ENCODE results near the gene NOL4L.
A peak's percentile ranks its signal among the peaks of the same experiment; 100 is the strongest.
"Not testable (repeated sequence)": the region's sequence is repeated elsewhere in the genome, so short reads cannot be mapped to it uniquely, and the experiment has no call there.

The NOL4L gene

GRCh38 chr20:32434434-32434833 lies 150.7 kb downstream of the NOL4L start:
- no peaks in the 10 kb centered on the region for H3K9me3 Mint-ChIP-seq
- no peak for ATAC-seq (ENCODE audit: low read depth)
- H3K27me3 Mint-ChIP-seq = no peaks in the 10 kb centered on the region
- H3K4me3 Mint-ChIP-seq = no peak overlapping the region
- peaks cover 21% of the 10 kb centered on the region for H3K36me3 Mint-ChIP-seq
- H3K27ac Mint-ChIP-seq = no peak overlapping the region
- no peaks in the 10 kb centered on the region for H3K4me1 Mint-ChIP-seq
- no peak for DNase-seq (ENCODE audit: low spot score in 2 of 2)

GRCh38 chr20:32433311-32434021 lies 151.7 kb downstream of the NOL4L start:
- no peaks in the 10 kb centered on the region for H3K27me3 Mint-ChIP-seq

GRCh38 chr20:32432277-32432676 lies 152.9 kb downstream of the NOL4L start:
- no peak overlapping the region for H3K27ac Mint-ChIP-seq
- H3K4me1 Mint-ChIP-seq = peaks cover 4% of the 10 kb centered on the region
- H3K4me3 Mint-ChIP-seq = no peak overlapping the region
- ATAC-seq (ENCODE audit: low read depth) (no peak), DNase-seq (ENCODE audit: low spot score in 2 of 2) (no peak)
- H3K36me3 Mint-ChIP-seq = peaks cover 28% of the 10 kb centered on the region
- no peaks in the 10 kb centered on the region for H3K27me3 Mint-ChIP-seq
- no peaks in the 10 kb centered on the region for H3K9me3 Mint-ChIP-seq

More at GRCh38 chr20:32433311-32434021, 151.7 kb downstream of the NOL4L start:
- Mint-ChIP-seq H3K4me3 (no peak overlapping the region), H3K27ac (no peak overlapping the region), H3K4me1 (no peaks in the 10 kb centered on the region), H3K36me3 (peaks cover 24% of the 10 kb centered on the region), H3K9me3 (no peaks in the 10 kb centered on the region)
- ATAC-seq (ENCODE audit: low read depth) (no peak), DNase-seq (ENCODE audit: low spot score in 2 of 2) (no peak)

GRCh38 chr20:32431457-32431856 lies 153.7 kb downstream of the NOL4L start:
- H3K36me3 Mint-ChIP-seq = peaks cover 30% of the 10 kb centered on the region
- no peaks in the 10 kb centered on the region for H3K27me3 Mint-ChIP-seq
- no peak overlapping the region for H3K4me3 Mint-ChIP-seq
- peaks cover 4% of the 10 kb centered on the region for H3K4me1 Mint-ChIP-seq
- ATAC-seq (ENCODE audit: low read depth) = no peak
- no peak overlapping the region for H3K27ac Mint-ChIP-seq
- no peaks in the 10 kb centered on the region for H3K9me3 Mint-ChIP-seq
- no peak for DNase-seq (ENCODE audit: low spot score in 2 of 2)

GRCh38 chr20:32429745-32430360 lies 155.3 kb downstream of the NOL4L start:
- Mint-ChIP-seq H3K9me3 (no peaks in the 10 kb centered on the region), H3K4me3 (no peak overlapping the region), H3K27ac (peak overlapping the region; percentile 58), H3K36me3 (peaks cover 35% of the 10 kb centered on the region), H3K4me1 (peaks cover 4% of the 10 kb centered on the region), H3K27me3 (no peaks in the 10 kb centered on the region)
- ATAC-seq (ENCODE audit: low read depth) (no peak), DNase-seq (ENCODE audit: low spot score in 2 of 2) (no peak)

- Mint-ChIP-seq H3K9me3 (no peaks in the 10 kb centered on the region), H3K27ac (peak overlapping the region; percentile 58), H3K36me3 (peaks cover 37% of the 10 kb centered on the region), H3K4me3 (no peak overlapping the region), H3K4me1 (peaks cover 4% of the 10 kb centered on the region), H3K27me3 (no peaks in the 10 kb centered on the region)
- ATAC-seq (ENCODE audit: low read depth) (no peak), DNase-seq (ENCODE audit: low spot score in 2 of 2) (no peak)
These were observed 155.8 kb downstream of the NOL4L start for GRCh38 chr20:32429343-32429742.

- Mint-ChIP-seq H3K4me1 (peaks cover 4% of the 10 kb centered on the region), H3K4me3 (no peak overlapping the region), H3K36me3 (peaks cover 34% of the 10 kb centered on the region), H3K27ac (peak overlapping the region; percentile 32), H3K9me3 (no peaks in the 10 kb centered on the region), H3K27me3 (no peaks in the 10 kb centered on the region)
- ATAC-seq (ENCODE audit: low read depth) (no peak), DNase-seq (ENCODE audit: low spot score in 2 of 2) (no peak)
These were observed 157.1 kb downstream of the NOL4L start for GRCh38 chr20:32427996-32428395.

- H3K27ac Mint-ChIP-seq = no peak overlapping the region
- no peaks in the 10 kb centered on the region for H3K27me3 Mint-ChIP-seq
- DNase-seq (ENCODE audit: low spot score in 2 of 2) = no peak
- ATAC-seq (ENCODE audit: low read depth) = no peak
- no peaks in the 10 kb centered on the region for H3K9me3 Mint-ChIP-seq
- peaks cover 12% of the 10 kb centered on the region for H3K36me3 Mint-ChIP-seq
- peaks cover 6% of the 10 kb centered on the region for H3K4me1 Mint-ChIP-seq
- no peak overlapping the region for H3K4me3 Mint-ChIP-seq
These were observed 163.8 kb downstream of the NOL4L start for GRCh38 chr20:32421290-32421689.

- no peak overlapping the region for H3K27ac Mint-ChIP-seq
- DNase-seq (ENCODE audit: low spot score in 2 of 2) (no peak), ATAC-seq (ENCODE audit: low read depth) (no peak)
- H3K4me3 Mint-ChIP-seq = no peak overlapping the region
- H3K4me1 Mint-ChIP-seq = peaks cover 22% of the 10 kb centered on the region
- H3K9me3 Mint-ChIP-seq = no peaks in the 10 kb centered on the region
- H3K36me3 Mint-ChIP-seq = peaks cover 15% of the 10 kb centered on the region
- H3K27me3 Mint-ChIP-seq = no peaks in the 10 kb centered on the region
These were observed 166.8 kb downstream of the NOL4L start for GRCh38 chr20:32418376-32418775.

- H3K4me3 Mint-ChIP-seq = no peak overlapping the region
- peak overlapping the region; percentile 61 for H3K27ac Mint-ChIP-seq
These were observed 168.9 kb downstream of the NOL4L start for GRCh38 chr20:32416206-32416605.

GRCh38 chr20:32415494-32415893 lies 169.6 kb downstream of the NOL4L start:
- Mint-ChIP-seq H3K9me3 (no peaks in the 10 kb centered on the region), H3K4me1 (peaks cover 33% of the 10 kb centered on the region), H3K4me3 (no peak overlapping the region), H3K36me3 (peaks cover 15% of the 10 kb centered on the region), H3K27me3 (no peaks in the 10 kb centered on the region), H3K27ac (no peak overlapping the region)
- ATAC-seq (ENCODE audit: low read depth) (no peak), DNase-seq (ENCODE audit: low spot score in 2 of 2) (no peak)

More at GRCh38 chr20:32416206-32416605, 168.9 kb downstream of the NOL4L start:
- DNase-seq (ENCODE audit: low spot score in 2 of 2) (no peak), ATAC-seq (ENCODE audit: low read depth) (no peak)
- Mint-ChIP-seq H3K36me3 (peaks cover 15% of the 10 kb centered on the region), H3K27me3 (no peaks in the 10 kb centered on the region), H3K9me3 (no peaks in the 10 kb centered on the region), H3K4me1 (peaks cover 33% of the 10 kb centered on the region)

GRCh38 chr20:32411955-32412706 lies 173.0 kb downstream of the NOL4L start:
- ATAC-seq (ENCODE audit: low read depth) = peak; percentile 94
- Mint-ChIP-seq H3K36me3 (peaks cover 13% of the 10 kb centered on the region), H3K4me1 (peaks cover 33% of the 10 kb centered on the region), H3K9me3 (no peaks in the 10 kb centered on the region), H3K27me3 (no peaks in the 10 kb centered on the region), H3K4me3 (peak overlapping the region; percentile 24), H3K27ac (peak overlapping the region; percentile 59)
- DNase-seq (ENCODE audit: low spot score in 2 of 2) = no peak

GRCh38 chr20:32407131-32407750 lies 177.9 kb downstream of the NOL4L start:
- ATAC-seq (ENCODE audit: low read depth); H3K36me3 Mint-ChIP-seq; DNase-seq (ENCODE audit: low spot score in 2 of 2); H3K4me3 Mint-ChIP-seq; H3K27ac Mint-ChIP-seq; H3K27me3 Mint-ChIP-seq; H3K9me3 Mint-ChIP-seq: not testable (repeated sequence)
- H3K4me1 Mint-ChIP-seq = peaks cover 18% of the 10 kb centered on the region

- H3K4me1 Mint-ChIP-seq = peaks cover 13% of the 10 kb centered on the region
- DNase-seq (ENCODE audit: low spot score in 2 of 2) (no peak), ATAC-seq (ENCODE audit: low read depth) (no peak)
- no peaks in the 10 kb centered on the region for H3K27me3 Mint-ChIP-seq
- H3K4me3 Mint-ChIP-seq = no peak overlapping the region
- peak overlapping the region; percentile 11 for H3K27ac Mint-ChIP-seq
- peaks cover 11% of the 10 kb centered on the region for H3K36me3 Mint-ChIP-seq
- no peaks in the 10 kb centered on the region for H3K9me3 Mint-ChIP-seq
These were observed 178.4 kb downstream of the NOL4L start for GRCh38 chr20:32406701-32407100.
